ENCODE results near the gene KIAA1755.

Gene KIAA1755

GRCh38 chr20:38175304-38176180 lies 85.0 kb downstream of the KIAA1755 start:
- no peak for DNase-seq

GRCh38 chr20:38173237-38174156 lies 87.0 kb downstream of the KIAA1755 start:
- DNase-seq = no peak

GRCh38 chr20:38172408-38172807 lies 88.1 kb downstream of the KIAA1755 start:
- DNase-seq = no peak

GRCh38 chr20:38171675-38172043 lies 88.9 kb downstream of the KIAA1755 start:
- DNase-seq = no peak

GRCh38 chr20:38170826-38171674 lies 89.5 kb downstream of the KIAA1755 start:
- no peak for DNase-seq

GRCh38 chr20:38170219-38170825 lies 90.2 kb downstream of the KIAA1755 start:
- DNase-seq = no peak

GRCh38 chr20:38169636-38170193 lies 90.8 kb downstream of the KIAA1755 start:
- DNase-seq = no peak

- no peak for DNase-seq
Observed at GRCh38 chr20:38168791-38169589, 91.5 kb downstream of the KIAA1755 start.

GRCh38 chr20:38167851-38168760 lies 92.4 kb downstream of the KIAA1755 start:
- DNase-seq = no peak

- no peak for DNase-seq
Observed at GRCh38 chr20:38167328-38167850, 93.1 kb downstream of the KIAA1755 start.

GRCh38 chr20:38166703-38167233 lies 93.8 kb downstream of the KIAA1755 start:
- DNase-seq = no peak

GRCh38 chr20:38165966-38166702 lies 94.4 kb downstream of the KIAA1755 start:
- DNase-seq = no peak

- no peak for DNase-seq
Observed at GRCh38 chr20:38165089-38165965, 95.2 kb downstream of the KIAA1755 start, which contains the start of gene TGM2. TSS of gene TGM2 (minus strand) at chr20:38165270. CDS start at chr20:38165198, 72 bp downstream.

GRCh38 chr20:38164624-38165088 lies 95.9 kb downstream of the KIAA1755 start:
- DNase-seq = no peak

- DNase-seq = no peak
Observed at GRCh38 chr20:38164069-38164468, 96.5 kb downstream of the KIAA1755 start.

GRCh38 chr20:38162878-38163875 lies 97.4 kb downstream of the KIAA1755 start:
- DNase-seq = no peak

All from NCI-H1694 (cell line).